ENCODE measurements around the gene LMOD1.

DNA sequence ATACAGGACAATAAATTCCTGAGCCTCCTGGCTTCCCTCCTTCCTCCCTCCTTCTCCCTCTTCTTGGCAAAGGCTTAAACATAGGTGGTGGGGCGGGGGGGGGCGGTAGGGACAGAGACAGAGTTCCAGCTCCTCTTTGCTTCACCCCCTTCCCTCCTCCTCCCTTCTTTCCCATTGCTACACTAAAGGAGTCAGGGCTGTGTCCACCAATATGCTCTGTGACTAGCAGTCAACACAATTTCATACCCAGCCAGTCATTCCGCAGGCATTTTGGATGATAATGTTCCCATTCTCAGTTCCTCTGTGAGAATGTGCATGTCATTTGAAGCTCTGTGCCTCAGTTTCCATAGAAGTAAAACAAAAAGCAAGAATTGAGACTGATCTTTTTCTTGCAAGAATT, 1.7 kb downstream of the LMOD1 start:
- TF ChIP-seq POLR2A (IDR thresholded peaks at IDR 0.05; ENCODE audit: low read depth, low read length), result no peak
- TF ChIP-seq POLR2AphosphoS5 (IDR thresholded peaks at IDR 0.05; ENCODE audit: low read depth, low read length), result no peak

Data from GM12892 (cell line).